SK-N-SH treated with all-trans-retinoic acid at 6 μM for 48 hours (cell line): Measurements from ENCODE around the gene COL4A2.

ENCODE experiments used
- ATAC-seq: fragments of 200-7000 bp; cut with Tn5 transposase; 3 replicates; pipeline ENCODE4 v1.9.1; 2020; ENCODE audit warnings: mild to moderate bottlenecking, moderate library complexity
- ARNTL ChIP-seq: fragments of 450-650 bp; formaldehyde crosslinking; IDR thresholded peaks from 2 replicates; pipeline ENCODE4 v1.5.0; 2020; ENCODE audit warnings: low read depth, mild to moderate bottlenecking, moderate library complexity, borderline replicate concordance
- BACH2 ChIP-seq: fragments of 250-450 bp; sonication (Bioruptor Pico); IDR thresholded peaks from 2 replicates; pipeline ENCODE4 v1.9.0; 2021; ENCODE audit warnings: mild to moderate bottlenecking, borderline replicate concordance
- CSDC2 ChIP-seq: fragments of 250-450 bp; sonication (Bioruptor Pico); IDR thresholded peaks from 2 replicates; pipeline ENCODE4 v1.5.0; 2020; ENCODE audit warnings: mild to moderate bottlenecking, moderate library complexity
- ESRRG ChIP-seq: fragments of 250-450 bp; sonication (Bioruptor Pico); IDR thresholded peaks from 2 replicates; pipeline ENCODE4 v1.6.1; 2021; ENCODE audit warnings: mild to moderate bottlenecking
- GLIS3 ChIP-seq: fragments of 250-450 bp; sonication (Bioruptor Pico); IDR thresholded peaks from 2 replicates; pipeline ENCODE4 v1.5.0; 2020; ENCODE audit warnings: mild to moderate bottlenecking, moderate library complexity
- ISL1 ChIP-seq: fragments of 250-450 bp; sonication (Bioruptor Pico); IDR thresholded peaks from 2 replicates; pipeline ENCODE4 v2.1.2; 2022; ENCODE audit warnings: mild to moderate bottlenecking, moderate library complexity
- OSR1 ChIP-seq: fragments of 250-450 bp; sonication (Bioruptor Pico); IDR thresholded peaks from 2 replicates; pipeline ENCODE4 v1.8.0; 2022; ENCODE audit warnings: moderate library complexity, mild to moderate bottlenecking, inconsistent platforms
- PPARA ChIP-seq: fragments of 250-450 bp; sonication (Bioruptor Pico); IDR thresholded peaks from 2 replicates; pipeline ENCODE4 v1.5.0; 2020; ENCODE audit warnings: mild to moderate bottlenecking, borderline replicate concordance
- RARB ChIP-seq: fragments of 250-450 bp; sonication (Bioruptor Pico); IDR thresholded peaks from 2 replicates; pipeline ENCODE4 v1.8.0; 2021; ENCODE audit warnings: mild to moderate bottlenecking, moderate library complexity
- SNAI2 ChIP-seq: fragments of 250-450 bp; sonication (Bioruptor Pico); IDR thresholded peaks from 2 replicates; pipeline ENCODE4 v1.5.0; 2020; ENCODE audit warnings: mild to moderate bottlenecking, moderate library complexity
- TOX ChIP-seq: fragments of 250-450 bp; sonication (Bioruptor Pico); IDR thresholded peaks from 2 replicates; pipeline ENCODE4 v1.8.0; 2021; ENCODE audit warnings: mild to moderate bottlenecking, moderate library complexity, borderline replicate concordance
- ZC3H10 ChIP-seq: fragments of 250-450 bp; sonication (Bioruptor Pico); IDR thresholded peaks from 2 replicates; pipeline ENCODE4 v1.5.1; 2021; ENCODE audit warnings: mild to moderate bottlenecking, moderate library complexity
- ZFP3 ChIP-seq: fragments of 250-450 bp; sonication (Bioruptor Pico); IDR thresholded peaks from 2 replicates; pipeline ENCODE4 v1.5.0; 2020; ENCODE audit warnings: mild to moderate bottlenecking, moderate library complexity
- ZFP30 ChIP-seq: fragments of 450-650 bp; formaldehyde crosslinking; IDR thresholded peaks from 2 replicates; pipeline ENCODE4 v1.5.0; 2022; ENCODE audit warnings: mild to moderate bottlenecking, moderate library complexity
- ZNF565 ChIP-seq: fragments of 450-650 bp; formaldehyde crosslinking; conservative IDR thresholded peaks from 2 replicates; pipeline ENCODE4 v1.5.0; 2020; ENCODE audit warnings: low read depth, mild to moderate bottlenecking, moderate library complexity
- ZNF70 ChIP-seq: fragments of 450-650 bp; formaldehyde crosslinking; IDR thresholded peaks from 2 replicates; pipeline ENCODE4 v1.5.0; 2020; ENCODE audit warnings: mild to moderate bottlenecking, moderate library complexity
- ZNF8 ChIP-seq: fragments of 450-650 bp; formaldehyde crosslinking; IDR thresholded peaks from 2 replicates; pipeline ENCODE4 v1.5.0; 2020; ENCODE audit warnings: mild to moderate bottlenecking, moderate library complexity
- TF ChIP-seq, protein P1 (sequence below): fragments of 250-450 bp; sonication (Bioruptor Pico); IDR thresholded peaks from 2 replicates; pipeline ENCODE4 v1.5.1; 2021; ENCODE audit warnings: mild to moderate bottlenecking, moderate library complexity
- TF ChIP-seq, protein P2 (sequence below): fragments of 250-450 bp; sonication (Bioruptor Pico); IDR thresholded peaks from 2 replicates; pipeline ENCODE4 v1.5.1; 2020; ENCODE audit warnings: low read depth, mild to moderate bottlenecking, moderate library complexity
- TF ChIP-seq, protein P3 (sequence below): fragments of 250-450 bp; sonication (Bioruptor Pico); IDR thresholded peaks from 2 replicates; pipeline ENCODE4 v1.8.0; 2020; ENCODE audit warnings: mild to moderate bottlenecking, moderate library complexity, borderline replicate concordance

The COL4A2 gene

DNA sequence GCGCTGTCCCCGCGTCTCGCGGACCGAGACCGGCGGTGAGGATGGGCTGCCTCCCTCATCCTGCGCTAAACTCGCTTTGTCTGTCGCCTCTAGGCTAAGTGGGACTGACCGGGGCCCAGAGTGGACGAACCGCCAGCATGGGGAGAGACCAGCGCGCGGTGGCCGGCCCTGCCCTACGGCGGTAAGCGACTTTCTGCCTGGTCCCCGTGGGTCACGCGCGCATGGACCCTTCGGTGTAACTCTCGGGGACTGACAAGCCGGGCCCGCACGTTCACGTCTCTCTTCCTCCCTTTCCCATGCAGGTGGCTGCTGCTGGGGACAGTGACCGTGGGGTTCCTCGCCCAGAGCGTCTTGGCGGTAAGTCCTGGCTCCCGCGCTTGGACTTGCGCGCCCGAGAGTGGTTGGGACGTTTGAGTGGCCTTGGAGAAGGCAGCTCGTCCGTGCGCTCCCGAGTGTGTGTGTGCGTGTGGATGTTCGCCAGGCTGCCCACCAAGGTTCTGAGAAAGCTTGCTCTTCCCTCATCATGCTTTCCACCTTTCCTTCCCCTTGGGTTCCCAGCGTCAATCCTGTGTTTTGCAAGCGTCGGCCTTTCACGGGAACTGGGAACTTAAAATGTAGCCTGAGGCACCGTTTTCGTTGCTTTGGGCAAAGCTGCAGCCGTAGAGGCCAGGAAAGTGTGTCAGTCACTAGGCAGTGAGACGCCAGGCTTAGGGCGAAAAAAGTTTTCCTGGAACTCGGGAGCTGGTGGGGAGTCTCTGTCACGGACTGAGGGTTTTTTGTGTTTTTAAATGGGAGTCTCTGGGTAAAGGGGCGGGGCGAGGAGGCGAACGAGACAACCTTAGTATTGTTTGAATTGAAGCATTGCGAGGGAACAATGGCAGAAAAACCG is 927 bp downstream of the COL4A2 start:
- TF ChIP-seq ZNF8 (CRISPR knock-in tag) (no peak), OSR1 (CRISPR knock-in tag) (no peak), ZC3H10 (no peak), CSDC2 (CRISPR knock-in tag) (no peak), ZNF70 (CRISPR knock-in tag) (no peak), GLIS3 (no peak), SNAI2 (CRISPR knock-in tag) (no peak), ISL1 (CRISPR knock-in tag) (no peak), ZFP3 (CRISPR knock-in tag) (no peak), ZNF565 (no peak), BACH2 (no peak), PPARA (no peak), RARB (CRISPR knock-in tag) (no peak)
- TF ChIP-seq, protein P1, sequence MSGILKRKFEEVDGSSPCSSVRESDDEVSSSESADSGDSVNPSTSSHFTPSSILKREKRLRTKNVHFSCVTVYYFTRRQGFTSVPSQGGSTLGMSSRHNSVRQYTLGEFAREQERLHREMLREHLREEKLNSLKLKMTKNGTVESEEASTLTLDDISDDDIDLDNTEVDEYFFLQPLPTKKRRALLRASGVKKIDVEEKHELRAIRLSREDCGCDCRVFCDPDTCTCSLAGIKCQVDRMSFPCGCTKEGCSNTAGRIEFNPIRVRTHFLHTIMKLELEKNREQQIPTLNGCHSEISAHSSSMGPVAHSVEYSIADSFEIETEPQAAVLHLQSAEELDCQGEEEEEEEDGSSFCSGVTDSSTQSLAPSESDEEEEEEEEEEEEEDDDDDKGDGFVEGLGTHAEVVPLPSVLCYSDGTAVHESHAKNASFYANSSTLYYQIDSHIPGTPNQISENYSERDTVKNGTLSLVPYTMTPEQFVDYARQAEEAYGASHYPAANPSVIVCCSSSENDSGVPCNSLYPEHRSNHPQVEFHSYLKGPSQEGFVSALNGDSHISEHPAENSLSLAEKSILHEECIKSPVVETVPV (CRISPR knock-in tag) = no peak
- TF ChIP-seq, protein P2, sequence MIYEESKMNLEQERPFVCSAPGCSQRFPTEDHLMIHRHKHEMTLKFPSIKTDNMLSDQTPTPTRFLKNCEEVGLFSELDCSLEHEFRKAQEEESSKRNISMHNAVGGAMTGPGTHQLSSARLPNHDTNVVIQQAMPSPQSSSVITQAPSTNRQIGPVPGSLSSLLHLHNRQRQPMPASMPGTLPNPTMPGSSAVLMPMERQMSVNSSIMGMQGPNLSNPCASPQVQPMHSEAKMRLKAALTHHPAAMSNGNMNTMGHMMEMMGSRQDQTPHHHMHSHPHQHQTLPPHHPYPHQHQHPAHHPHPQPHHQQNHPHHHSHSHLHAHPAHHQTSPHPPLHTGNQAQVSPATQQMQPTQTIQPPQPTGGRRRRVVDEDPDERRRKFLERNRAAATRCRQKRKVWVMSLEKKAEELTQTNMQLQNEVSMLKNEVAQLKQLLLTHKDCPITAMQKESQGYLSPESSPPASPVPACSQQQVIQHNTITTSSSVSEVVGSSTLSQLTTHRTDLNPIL (CRISPR knock-in tag) = no peak
- peak; percentile 46 for ATAC-seq

DNA sequence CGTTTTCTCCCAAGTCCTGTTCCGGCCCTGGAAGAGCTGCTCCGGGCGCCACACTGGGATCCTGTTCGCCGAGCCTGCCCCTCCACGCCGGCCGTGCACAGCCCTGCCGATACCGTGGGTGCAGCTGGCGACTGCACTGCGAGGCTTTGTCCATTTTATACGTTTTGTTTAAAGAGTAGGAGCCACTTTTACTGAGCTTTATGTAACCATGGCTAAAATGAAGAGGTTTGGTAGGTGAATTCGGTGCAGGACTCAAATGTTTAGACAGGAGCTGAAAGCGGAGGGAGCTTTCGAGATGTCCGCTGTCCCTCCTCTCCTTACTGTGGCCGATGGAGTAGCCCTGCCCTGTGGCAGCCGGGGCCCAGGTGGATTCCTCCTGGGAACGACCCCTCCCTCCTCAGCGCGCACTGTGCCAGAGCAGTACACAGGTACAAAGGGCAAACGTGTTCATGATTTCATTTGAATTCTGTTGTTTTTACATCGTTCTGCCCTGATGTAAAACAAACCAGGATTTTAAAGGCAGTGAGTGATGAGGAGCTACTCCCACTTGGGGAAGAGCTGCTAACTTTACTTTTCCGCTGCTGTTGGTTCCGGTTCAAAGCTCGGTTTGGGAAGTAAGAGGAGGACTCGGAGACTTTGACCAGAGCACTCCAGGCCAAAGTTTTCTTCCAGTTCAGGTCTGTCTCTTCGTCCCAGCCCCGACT is 1.7 kb downstream of the COL4A2 start:
- ATAC-seq = peak; percentile 10
- TF ChIP-seq, protein P3, sequence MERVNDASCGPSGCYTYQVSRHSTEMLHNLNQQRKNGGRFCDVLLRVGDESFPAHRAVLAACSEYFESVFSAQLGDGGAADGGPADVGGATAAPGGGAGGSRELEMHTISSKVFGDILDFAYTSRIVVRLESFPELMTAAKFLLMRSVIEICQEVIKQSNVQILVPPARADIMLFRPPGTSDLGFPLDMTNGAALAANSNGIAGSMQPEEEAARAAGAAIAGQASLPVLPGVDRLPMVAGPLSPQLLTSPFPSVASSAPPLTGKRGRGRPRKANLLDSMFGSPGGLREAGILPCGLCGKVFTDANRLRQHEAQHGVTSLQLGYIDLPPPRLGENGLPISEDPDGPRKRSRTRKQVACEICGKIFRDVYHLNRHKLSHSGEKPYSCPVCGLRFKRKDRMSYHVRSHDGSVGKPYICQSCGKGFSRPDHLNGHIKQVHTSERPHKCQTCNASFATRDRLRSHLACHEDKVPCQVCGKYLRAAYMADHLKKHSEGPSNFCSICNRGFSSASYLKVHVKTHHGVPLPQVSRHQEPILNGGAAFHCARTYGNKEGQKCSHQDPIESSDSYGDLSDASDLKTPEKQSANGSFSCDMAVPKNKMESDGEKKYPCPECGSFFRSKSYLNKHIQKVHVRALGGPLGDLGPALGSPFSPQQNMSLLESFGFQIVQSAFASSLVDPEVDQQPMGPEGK (CRISPR knock-in tag) = no peak
- no peak for TF ChIP-seq ZNF565
- TF ChIP-seq TOX (CRISPR knock-in tag) = no peak
- TF ChIP-seq ZNF8 (CRISPR knock-in tag) = no peak
- no peak for TF ChIP-seq ZNF70 (CRISPR knock-in tag)
- TF ChIP-seq, protein P1 (CRISPR knock-in tag) = no peak
- no peak for TF ChIP-seq ZFP30 (CRISPR knock-in tag)
- no peak for TF ChIP-seq ZFP3 (CRISPR knock-in tag)
- no peak for TF ChIP-seq ESRRG
- TF ChIP-seq, all 23 proteins: peak for 0

- ATAC-seq = no peak
- no peak for TF ChIP-seq GLIS3
- TF ChIP-seq, protein P1 (CRISPR knock-in tag) = no peak
- TF ChIP-seq ZFP30 (CRISPR knock-in tag) = no peak
- TF ChIP-seq RARB (CRISPR knock-in tag) = no peak
- no peak for TF ChIP-seq OSR1 (CRISPR knock-in tag)
- no peak for TF ChIP-seq TOX (CRISPR knock-in tag)
- TF ChIP-seq BACH2 = no peak
- no peak for TF ChIP-seq ZC3H10
- TF ChIP-seq ZNF565 = no peak
- TF ChIP-seq ESRRG = no peak
- no peak for TF ChIP-seq ARNTL (CRISPR knock-in tag)
- TF ChIP-seq, protein P3 (CRISPR knock-in tag) = no peak
- TF ChIP-seq, all 23 proteins: peak for 0
These were observed 2.8 kb downstream of the COL4A2 start for GRCh38 chr13:110309661-110310524.
